Fibroblast of the aortic adventitia (primary cell): ENCODE data around the gene CLEC11A. TPM values are rescaled to one million over a fixed set of nuclear protein-coding genes. Genes with fewer than 3 reads are reported as not detected.

Experiments
- DNase-seq: peaks from one replicate; pipeline ENCODE4 v3.0.0-alpha.2; 2010; ENCODE audit warnings: low read depth
- H3K4me3 ChIP-seq: 2 replicates; pipeline ENCODE4 v1.5.1; 2011; ENCODE audit warnings: low read depth, mild to moderate bottlenecking, control low read depth, low read length, moderate library complexity
- CTCF ChIP-seq: IDR thresholded peaks from 2 replicates; pipeline ENCODE4 v1.5.1; 2011; ENCODE audit warnings: mild to moderate bottlenecking, low read length, control low read depth, inconsistent platforms; ENCODE audit not compliant: insufficient read depth
- total RNA-seq: library from RNA; depleted of rRNA; stranded (reverse); fragments of >200 nt; gene quantifications from 2 replicates; pipeline ENCODE4 v1.2.3, GENCODE V29; 2012; ENCODE audit warnings: low replicate concordance

Gene CLEC11A
- total RNA-seq, 1 donor = 21.8 TPM

- DNase-seq = no peak
- H3K4me3 ChIP-seq = peak overlapping the region; percentile 90
- TF ChIP-seq CTCF = no peak
Measured at GRCh38 chr19:50722201-50723013, 757 bp upstream of the CLEC11A start.

GRCh38 chr19:50723735-50724521 lies 764 bp downstream of the CLEC11A start:
- DNase-seq = no peak
- peak overlapping the region; percentile 90 for H3K4me3 ChIP-seq
- TF ChIP-seq CTCF = no peak

- peak overlapping the region; percentile 90 for H3K4me3 ChIP-seq
- TF ChIP-seq CTCF = peak; percentile 65
- DNase-seq = peak; percentile 99
Measured at GRCh38 chr19:50724522-50725217, 1.5 kb downstream of the CLEC11A start.

- no peak for DNase-seq
- no peak for TF ChIP-seq CTCF
- H3K4me3 ChIP-seq = peak overlapping the region; percentile 81
Measured at GRCh38 chr19:50725218-50725910, 2.2 kb downstream of the CLEC11A start.

- DNase-seq = no peak
- H3K4me3 ChIP-seq = peak overlapping the region; percentile 81
- no peak for TF ChIP-seq CTCF
Measured at GRCh38 chr19:50725911-50726230, 2.7 kb downstream of the CLEC11A start.

GRCh38 chr19:50728084-50728737 lies 5.0 kb downstream of the CLEC11A start:
- TF ChIP-seq CTCF = no peak
- DNase-seq = peak; percentile 60
- H3K4me3 ChIP-seq = no peak overlapping the region
